OCI-LY1 (cell line): Measurements from ENCODE around the gene THAP4.

ENCODE experiments used
- H2AFZ ChIP-seq: fragments of 200-600 bp; sonication (generic), shearing (Covaris generic); 2 replicates; pipeline ENCODE4 v1.6.0; 2014; ENCODE audit warnings: antibody characterized with exemption, mild to moderate bottlenecking, low read length
- H3F3A ChIP-seq: fragments of 200-600 bp; sonication (generic), shearing (Covaris generic); 2 replicates; pipeline ENCODE4 v1.6.0; 2014; ENCODE audit warnings: mild to moderate bottlenecking, antibody characterized with exemption, low read length, moderate library complexity; ENCODE audit not compliant: insufficient read depth
- H3K27ac ChIP-seq: fragments of 200-600 bp; sonication (generic); 2 replicates; pipeline ENCODE4 v1.5.1; 2014; ENCODE audit warnings: low read length, mixed run types, mild to moderate bottlenecking, low read depth; ENCODE audit not compliant: poor library complexity, severe bottlenecking
- H3K27me3 ChIP-seq: fragments of 200-600 bp; sonication (generic); 2 replicates; pipeline ENCODE4 v1.6.0; 2014; ENCODE audit warnings: antibody characterized with exemption, mild to moderate bottlenecking, low read length, moderate library complexity; ENCODE audit not compliant: insufficient read depth
- H3K36me3 ChIP-seq: fragments of 200-600 bp; sonication (generic); 2 replicates; pipeline ENCODE4 v1.6.1; 2014; ENCODE audit warnings: mild to moderate bottlenecking, antibody characterized with exemption, low read length, moderate library complexity, mixed read lengths; ENCODE audit not compliant: insufficient read depth
- H3K4me1 ChIP-seq: fragments of 200-600 bp; sonication (generic); 2 replicates; pipeline ENCODE4 v1.5.1; 2014; ENCODE audit warnings: mild to moderate bottlenecking, low read length, moderate library complexity; ENCODE audit not compliant: insufficient read depth, severe bottlenecking
- H3K4me2 ChIP-seq: fragments of 200-600 bp; sonication (generic), shearing (Covaris generic); 2 replicates; pipeline ENCODE4 v1.6.1; 2014; ENCODE audit warnings: low read length
- H3K4me3 ChIP-seq: fragments of 200-600 bp; sonication (generic); 2 replicates; pipeline ENCODE4 v1.5.1; 2014; ENCODE audit warnings: low read length, low read depth, mild to moderate bottlenecking, mixed read lengths; ENCODE audit not compliant: poor library complexity, severe bottlenecking
- H3K79me2 ChIP-seq: fragments of 200-600 bp; shearing (Covaris generic); 2 replicates; pipeline ENCODE4 v1.6.1; 2016; ENCODE audit warnings: mixed run types, low read length, mixed read lengths; ENCODE audit not compliant: insufficient read depth
- H3K9ac ChIP-seq: fragments of 200-600 bp; sonication (generic), shearing (Covaris generic); 2 replicates; pipeline ENCODE4 v1.6.1; 2014; ENCODE audit warnings: mild to moderate bottlenecking, low read length, mixed read lengths
- H3K9me2 ChIP-seq: fragments of 200-600 bp; sonication (generic), shearing (Covaris generic); 2 replicates; pipeline ENCODE4 v1.6.1; 2014; ENCODE audit warnings: low read depth, mild to moderate bottlenecking, low read length, mixed read lengths
- H3K9me3 ChIP-seq: fragments of 200-600 bp; shearing (Covaris generic); 2 replicates; pipeline ENCODE4 v1.6.1; 2014; ENCODE audit warnings: low read length, mixed read lengths
- H4K20me1 ChIP-seq: fragments of 200-600 bp; sonication (generic), shearing (Covaris generic); 2 replicates; pipeline ENCODE4 v1.6.0; 2016; ENCODE audit warnings: mild to moderate bottlenecking, low read length; ENCODE audit not compliant: insufficient read depth
- CTCF ChIP-seq: fragments of 200-600 bp; sonication (generic), shearing (Covaris generic); IDR thresholded peaks from 2 replicates; pipeline ENCODE4 v1.5.1; 2017; ENCODE audit warnings: mild to moderate bottlenecking, antibody characterized with exemption, low read length, moderate library complexity, mixed read lengths
- EZH2 ChIP-seq: fragments of 200-600 bp; sonication (generic), shearing (Covaris generic); IDR thresholded peaks from 2 replicates; pipeline ENCODE4 v1.8.0; 2017; ENCODE audit warnings: borderline replicate concordance, mixed run types, mild to moderate bottlenecking, antibody characterized with exemption, low read length, moderate library complexity, mixed read lengths

THAP4 gene

GRCh38 chr2:241677392-241677791 lies 40.4 kb upstream of the THAP4 start:
- Histone ChIP-seq H3F3A (no peaks in the 10 kb centered on the region), H3K79me2 (no peaks in the 10 kb centered on the region), H3K9ac (no peak overlapping the region), H3K27ac (no peak overlapping the region), H3K36me3 (peaks cover 85% of the 10 kb centered on the region), H3K4me2 (no peak overlapping the region), H3K4me1 (no peaks in the 10 kb centered on the region), H3K27me3 (no peaks in the 10 kb centered on the region), H3K9me3 (no peaks in the 10 kb centered on the region), H4K20me1 (no peaks in the 10 kb centered on the region), H3K9me2 (no peaks in the 10 kb centered on the region), H3K4me3 (no peak overlapping the region), H2AFZ (no peak overlapping the region)
- no peak for TF ChIP-seq EZH2
- TF ChIP-seq CTCF, result no peak

- Histone ChIP-seq H2AFZ (no peak overlapping the region), H3K4me3 (no peak overlapping the region), H3K9me2 (no peaks in the 10 kb centered on the region), H3K4me2 (no peak overlapping the region), H3K9ac (no peak overlapping the region), H3K9me3 (no peaks in the 10 kb centered on the region), H3K27ac (no peak overlapping the region), H3K4me1 (no peaks in the 10 kb centered on the region), H3K27me3 (no peaks in the 10 kb centered on the region), H3K79me2 (no peaks in the 10 kb centered on the region), H3F3A (no peaks in the 10 kb centered on the region), H3K36me3 (peaks cover 85% of the 10 kb centered on the region), H4K20me1 (no peaks in the 10 kb centered on the region)
- TF ChIP-seq EZH2, result no peak
- TF ChIP-seq CTCF, result no peak
Observed at GRCh38 chr2:241676665-241677064, 39.7 kb upstream of the THAP4 start.

- Histone ChIP-seq H4K20me1 (no peaks in the 10 kb centered on the region), H3K4me1 (no peaks in the 10 kb centered on the region), H3K27ac (no peak overlapping the region), H2AFZ (no peak overlapping the region), H3K4me2 (no peak overlapping the region), H3F3A (no peaks in the 10 kb centered on the region), H3K9me2 (no peaks in the 10 kb centered on the region), H3K36me3 (peaks cover 85% of the 10 kb centered on the region), H3K9ac (no peak overlapping the region), H3K27me3 (no peaks in the 10 kb centered on the region), H3K4me3 (no peak overlapping the region), H3K79me2 (no peaks in the 10 kb centered on the region), H3K9me3 (no peaks in the 10 kb centered on the region)
- TF ChIP-seq EZH2 (no peak), CTCF (no peak)
Observed at GRCh38 chr2:241675885-241676284, 38.9 kb upstream of the THAP4 start.
